Measurements from ENCODE around the gene FERD3L.

Gene FERD3L

GRCh38 chr7:19098510-19098909 is 46.7 kb downstream of the FERD3L start:
- DNase-seq: no peak

- no peak for DNase-seq
Measured at GRCh38 chr7:19097165-19098055, 47.8 kb downstream of the FERD3L start.

GRCh38 chr7:19095353-19095860 is 49.8 kb downstream of the FERD3L start:
- no peak for DNase-seq

All from C1 segment of cervical spinal cord (tissue), 14 donors.